Skeletal muscle satellite cell (primary cell): Measurements from ENCODE around the gene PEAR1.
A peak's percentile ranks its signal among the peaks of the same experiment; 100 is the strongest.

Experiments used
- H3K27me3 ChIP-seq: 2 replicates; pipeline ENCODE4 v1.7.0; 2013; ENCODE audit warnings: low read length; ENCODE audit not compliant: control insufficient read depth, insufficient read depth
- H3K36me3 ChIP-seq: 2 replicates; pipeline ENCODE4 v1.7.0; 2013; ENCODE audit warnings: mild to moderate bottlenecking, control low read depth, low read length; ENCODE audit not compliant: insufficient read depth
- H3K4me1 ChIP-seq: 2 replicates; pipeline ENCODE4 v1.7.0; 2013; ENCODE audit warnings: low read length; ENCODE audit not compliant: control insufficient read depth, insufficient read depth
- H3K4me2 ChIP-seq: 2 replicates; pipeline ENCODE4 v1.7.0; 2013; ENCODE audit warnings: mild to moderate bottlenecking, low read length
- H3K4me3 ChIP-seq: 2 replicates; pipeline ENCODE4 v1.7.0; 2013; ENCODE audit warnings: low read length
- H3K9ac ChIP-seq: 2 replicates; pipeline ENCODE4 v1.7.0; 2013; ENCODE audit warnings: mild to moderate bottlenecking, low read depth, low read length, moderate library complexity
- H3K9me3 ChIP-seq: replicated peaks from 2 replicates; pipeline ENCODE4 v1.7.0; 2013; ENCODE audit warnings: mild to moderate bottlenecking, control low read depth, low read length

The PEAR1 gene

DNA sequence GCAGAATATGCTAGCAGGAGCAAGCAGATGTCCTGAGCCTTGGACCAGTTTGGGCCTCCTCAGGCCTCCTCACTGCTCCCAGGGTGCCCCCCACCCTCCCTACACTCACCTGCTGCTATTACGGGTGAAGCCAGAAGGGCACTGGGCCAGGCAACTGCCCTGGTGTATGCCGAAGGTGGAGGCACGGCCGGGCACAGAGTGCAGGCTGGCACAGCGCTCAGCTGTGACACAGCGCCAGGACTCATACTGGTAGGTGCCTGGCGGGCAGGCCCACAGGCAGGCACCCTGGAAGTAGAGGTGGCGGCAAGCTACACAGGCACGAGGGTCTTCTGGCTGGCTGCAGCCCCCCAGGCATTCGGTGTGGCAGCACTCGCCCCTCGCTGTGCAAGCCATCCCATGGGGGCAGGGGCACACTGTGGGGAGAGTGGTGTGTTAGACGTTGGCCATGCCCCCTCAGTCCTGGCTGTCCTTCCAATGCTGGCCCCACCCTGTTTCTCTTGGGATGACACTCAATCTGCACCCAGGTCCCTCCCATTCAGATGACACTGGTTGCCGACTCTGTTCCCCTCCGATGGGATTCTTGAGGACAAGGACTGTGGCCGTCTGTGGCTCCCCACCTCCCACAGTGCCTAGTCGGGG, 41.6 kb upstream of the PEAR1 start:
- H3K9me3 ChIP-seq, result no peaks in the 10 kb centered on the region
- no peak overlapping the region for H3K4me2 ChIP-seq
- no peak overlapping the region for H3K9ac ChIP-seq
- H3K36me3 ChIP-seq, result no peaks in the 10 kb centered on the region
- peaks cover 64% of the 10 kb centered on the region for H3K27me3 ChIP-seq
- H3K4me3 ChIP-seq, result no peak overlapping the region
- H3K4me1 ChIP-seq, result peaks cover 4% of the 10 kb centered on the region

DNA sequence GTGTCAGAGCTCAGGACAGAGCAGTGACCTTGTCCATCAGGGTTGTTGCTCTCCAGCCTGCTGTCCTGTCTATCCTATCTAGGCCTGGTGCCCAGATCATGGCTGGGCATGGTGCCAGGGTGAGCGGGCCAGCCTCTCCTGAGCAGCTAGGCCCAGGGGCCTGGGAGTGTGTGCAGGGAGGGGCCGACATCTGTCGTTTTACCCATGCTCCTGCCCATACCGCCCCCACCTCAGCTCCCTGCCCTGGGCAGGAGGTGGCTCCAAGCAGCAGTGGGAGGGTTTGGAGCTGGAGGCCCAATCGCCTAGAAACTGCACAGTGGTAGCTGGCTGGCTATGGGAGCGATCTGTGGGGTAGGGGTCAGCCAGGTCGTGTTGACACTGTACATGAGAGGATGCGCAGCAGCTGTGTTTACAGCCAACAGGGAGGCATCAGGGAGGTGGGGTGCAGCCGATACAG, 41.1 kb upstream of the PEAR1 start:
- H3K4me1 ChIP-seq, result peaks cover 4% of the 10 kb centered on the region
- peaks cover 64% of the 10 kb centered on the region for H3K27me3 ChIP-seq
- no peak overlapping the region for H3K4me2 ChIP-seq
- no peak overlapping the region for H3K4me3 ChIP-seq
- no peak overlapping the region for H3K9ac ChIP-seq
- H3K36me3 ChIP-seq, result no peaks in the 10 kb centered on the region
- no peaks in the 10 kb centered on the region for H3K9me3 ChIP-seq

DNA sequence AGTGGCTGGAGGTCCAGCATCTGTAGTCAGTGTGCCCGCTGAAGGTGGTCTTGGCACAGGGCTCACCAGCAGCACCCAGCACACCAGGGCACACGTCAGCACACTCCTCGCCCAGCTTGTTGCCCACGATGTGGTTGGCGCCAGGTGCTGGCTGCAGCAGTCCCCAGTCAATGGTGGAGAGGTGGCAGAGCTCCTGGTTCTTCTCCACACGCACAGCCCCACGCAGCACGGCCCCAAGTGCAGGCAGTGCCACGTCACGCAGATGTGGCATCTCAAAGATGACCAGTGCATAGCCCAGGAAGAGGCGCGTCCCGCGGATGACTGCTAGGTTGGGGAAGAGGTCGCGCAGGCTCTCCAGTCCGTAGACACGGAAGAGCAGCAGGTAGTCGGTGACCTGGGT, 39.8 kb upstream of the PEAR1 start:
- Histone ChIP-seq H3K4me2 (no peak overlapping the region), H3K27me3 (peaks cover 65% of the 10 kb centered on the region), H3K9me3 (no peaks in the 10 kb centered on the region), H3K9ac (no peak overlapping the region), H3K36me3 (no peaks in the 10 kb centered on the region), H3K4me1 (peaks cover 4% of the 10 kb centered on the region), H3K4me3 (no peak overlapping the region)

DNA sequence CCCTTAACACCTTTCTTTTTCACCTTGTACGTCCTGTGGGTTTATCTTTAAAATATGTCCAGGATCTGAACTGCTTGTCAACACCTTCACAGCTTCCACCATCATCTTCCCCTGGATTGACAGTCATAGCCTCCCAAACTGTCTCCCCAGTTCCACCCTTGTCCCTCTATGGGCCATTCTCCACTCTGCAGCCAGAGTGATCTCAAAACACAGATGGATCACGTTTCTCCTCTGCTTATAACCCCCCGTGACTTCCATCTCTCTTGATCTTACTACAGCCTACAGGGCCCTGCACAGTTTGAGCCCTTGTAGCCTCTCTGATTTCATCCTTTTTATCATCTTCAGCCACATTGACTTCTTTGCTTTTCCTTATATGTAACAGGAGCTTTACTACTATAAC, 38.9 kb upstream of the PEAR1 start:
- H3K9me3 ChIP-seq, result no peaks in the 10 kb centered on the region
- peaks cover 11% of the 10 kb centered on the region for H3K4me1 ChIP-seq
- H3K36me3 ChIP-seq, result no peaks in the 10 kb centered on the region
- H3K9ac ChIP-seq, result no peak overlapping the region
- no peak overlapping the region for H3K4me2 ChIP-seq
- peaks cover 71% of the 10 kb centered on the region for H3K27me3 ChIP-seq
- H3K4me3 ChIP-seq, result no peak overlapping the region

DNA sequence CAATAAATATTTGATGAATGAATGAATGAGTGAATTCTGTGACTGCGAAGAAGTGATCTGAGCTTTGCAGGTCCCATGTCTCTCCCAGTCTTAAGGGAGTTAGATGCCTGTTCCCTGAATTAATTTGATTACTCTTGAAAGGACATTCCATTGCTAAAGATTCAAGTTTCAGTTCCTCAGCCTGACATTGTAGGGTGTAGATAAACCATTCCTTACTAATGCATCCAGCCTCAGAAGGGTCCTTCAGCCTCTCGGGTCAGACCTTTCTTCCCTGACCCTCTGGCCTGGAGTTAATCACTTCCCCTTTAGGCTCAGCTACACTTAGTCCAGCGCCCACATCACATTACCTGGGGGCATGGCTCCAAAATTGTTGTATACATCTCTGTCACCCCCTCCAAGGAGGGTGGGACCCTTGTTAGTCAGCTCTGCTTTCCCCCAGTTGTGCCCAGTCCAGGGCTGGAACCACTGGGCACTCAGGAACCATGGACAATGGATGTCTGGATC, 37.2 kb upstream of the PEAR1 start:
- Histone ChIP-seq H3K4me3 (no peak overlapping the region), H3K36me3 (no peaks in the 10 kb centered on the region), H3K9ac (no peak overlapping the region), H3K4me1 (peaks cover 20% of the 10 kb centered on the region), H3K4me2 (no peak overlapping the region), H3K9me3 (no peaks in the 10 kb centered on the region), H3K27me3 (peaks cover 82% of the 10 kb centered on the region)

DNA sequence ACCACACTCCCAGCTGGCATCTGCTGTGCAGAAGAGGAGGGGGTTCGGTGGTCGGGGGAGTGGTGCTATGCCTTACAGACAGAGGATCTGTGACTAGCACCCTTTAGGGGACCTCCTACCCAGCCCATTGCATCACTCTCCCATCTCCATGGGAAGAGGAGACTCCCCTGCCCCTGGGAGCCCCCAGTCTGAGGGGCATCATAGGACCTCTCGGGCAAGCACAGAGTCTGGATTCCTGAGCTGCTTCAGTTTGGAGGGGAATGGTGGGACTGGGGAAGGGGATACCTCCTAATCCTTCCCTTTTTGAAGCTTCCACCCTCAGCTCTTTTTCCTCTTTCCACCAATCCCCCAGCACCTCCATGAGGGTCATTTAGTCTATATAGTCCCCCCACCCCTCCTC, 36.0 kb upstream of the PEAR1 start:
- no peaks in the 10 kb centered on the region for H3K9me3 ChIP-seq
- no peak overlapping the region for H3K9ac ChIP-seq
- peaks cover 15% of the 10 kb centered on the region for H3K4me1 ChIP-seq
- no peaks in the 10 kb centered on the region for H3K36me3 ChIP-seq
- H3K27me3 ChIP-seq, result peaks cover 84% of the 10 kb centered on the region
- no peak overlapping the region for H3K4me3 ChIP-seq
- no peak overlapping the region for H3K4me2 ChIP-seq

DNA sequence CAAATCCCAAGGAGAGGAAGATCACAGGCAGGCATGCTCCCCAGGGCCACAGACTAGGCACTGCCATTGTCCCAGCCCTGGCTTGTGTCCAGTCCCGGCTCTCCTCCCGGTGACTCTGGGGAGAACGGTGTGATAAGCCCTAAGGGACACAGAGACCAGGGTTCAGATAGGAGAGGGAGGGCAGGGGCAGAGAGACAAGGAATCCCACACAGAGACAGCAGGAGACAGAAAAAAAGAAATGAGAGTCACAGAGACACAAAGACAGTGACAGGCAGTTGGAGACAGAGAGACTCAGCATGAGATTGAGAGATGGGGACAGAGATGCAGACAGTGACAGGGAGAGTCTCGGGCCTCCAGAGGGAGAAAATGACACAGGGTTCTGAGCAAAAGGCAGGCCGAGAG, 35.0 kb upstream of the PEAR1 start:
- Histone ChIP-seq H3K9me3 (no peaks in the 10 kb centered on the region), H3K4me2 (peak overlapping the region; percentile 87), H3K36me3 (no peaks in the 10 kb centered on the region), H3K4me1 (peaks cover 15% of the 10 kb centered on the region), H3K27me3 (peaks cover 86% of the 10 kb centered on the region), H3K4me3 (peak overlapping the region; percentile 26), H3K9ac (no peak overlapping the region)

DNA sequence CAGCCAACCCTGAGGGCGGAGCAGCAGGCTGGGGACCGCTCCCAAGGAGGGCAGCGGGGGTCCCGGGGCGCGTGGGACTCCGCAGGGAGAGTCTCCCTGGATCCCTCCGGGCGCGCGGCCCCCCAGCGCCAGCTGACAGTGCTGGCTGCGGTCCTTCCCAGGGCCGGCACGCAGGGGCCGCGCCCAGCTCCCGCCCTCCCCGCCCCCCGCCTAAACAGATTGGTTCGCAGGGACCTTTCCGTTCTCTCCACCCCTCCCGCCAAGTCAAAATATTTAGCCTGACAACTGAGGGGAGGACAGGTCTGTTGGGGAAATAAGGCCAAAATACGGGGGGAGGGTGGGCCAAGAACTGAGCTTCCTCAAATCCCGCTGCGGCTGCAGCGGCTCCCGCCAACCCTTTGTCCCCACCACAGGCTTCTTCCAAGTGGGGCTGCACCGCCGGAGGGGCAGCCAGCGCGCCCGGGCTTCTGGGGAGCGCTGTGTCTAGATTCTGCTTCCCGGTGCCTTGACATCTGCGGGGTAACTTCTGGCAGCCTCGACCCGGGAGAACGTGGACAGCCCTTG, 34.5 kb upstream of the PEAR1 start, which contains the start of gene INSRR:
INSRR (minus strand) TSS at position 159 of the 564 bp plus-strand sequence. CDS start 496 bp downstream, outside the sequence.
- Histone ChIP-seq H3K9ac (no peak within 1 kb of the TSS), H3K36me3 (no peaks in the 10 kb centered on the region), H3K4me1 (peaks cover 15% of the 10 kb centered on the region), H3K4me2 (peak within 1 kb of the TSS; percentile 87), H3K4me3 (peak within 1 kb of the TSS; percentile 59), H3K9me3 (no peaks in the 10 kb centered on the region), H3K27me3 (peaks cover 86% of the 10 kb centered on the region)

DNA sequence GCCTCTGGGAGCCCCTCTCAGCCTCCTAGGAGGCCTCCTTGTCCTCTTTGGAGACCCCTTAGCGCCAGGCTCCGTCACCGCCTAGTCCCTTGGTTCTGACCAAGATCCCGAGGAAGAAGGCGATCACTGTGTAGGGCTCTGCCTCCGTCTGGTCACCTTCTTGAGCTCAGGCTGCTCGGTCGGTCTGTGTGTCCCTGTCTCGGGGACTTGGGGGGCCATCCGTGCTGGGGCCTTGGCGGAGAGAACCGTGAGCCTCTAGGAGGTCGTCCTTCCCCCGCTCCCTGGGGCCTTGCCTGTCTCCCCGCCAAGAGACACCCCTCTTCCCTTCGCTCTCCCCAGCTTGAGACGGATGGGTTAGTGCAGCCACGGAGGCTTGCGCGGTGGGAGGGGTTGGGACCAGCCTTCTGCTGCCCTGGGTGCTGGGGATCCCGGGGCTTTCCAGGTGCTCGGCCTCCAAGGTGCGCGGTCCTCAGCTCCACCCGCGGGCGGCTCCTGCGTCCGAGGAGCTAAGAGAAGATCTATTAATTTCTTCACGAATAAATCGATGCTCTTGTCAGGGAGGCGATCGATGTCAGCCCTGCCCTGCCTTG, 33.9 kb upstream of the PEAR1 start:
- no peak overlapping the region for H3K9ac ChIP-seq

DNA sequence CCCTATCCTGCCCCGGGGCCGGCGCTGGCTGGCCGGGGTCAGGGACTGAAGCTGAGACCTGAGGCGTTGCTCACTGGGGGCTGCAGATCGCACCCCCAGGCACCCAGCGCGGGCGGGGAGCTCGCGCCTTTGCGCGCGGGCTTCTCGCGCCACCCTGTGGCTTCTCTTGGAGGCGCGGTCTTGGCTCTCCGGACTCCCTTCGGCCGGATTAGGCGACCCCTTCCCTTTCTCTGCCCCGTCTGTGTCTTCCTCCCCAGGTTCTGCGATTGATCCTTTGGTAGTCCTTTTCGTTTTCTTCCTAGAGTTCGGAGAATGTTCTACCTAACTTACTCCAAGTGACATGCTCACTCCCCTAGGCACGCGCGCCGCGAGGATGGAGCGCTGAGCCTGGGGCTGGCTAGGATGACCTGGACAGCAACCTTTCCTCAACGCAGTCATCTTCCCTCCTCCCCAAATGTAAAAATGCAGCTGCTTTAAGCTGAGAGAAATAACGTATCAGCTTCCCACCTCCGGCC, 33.3 kb upstream of the PEAR1 start:
- H3K4me1 ChIP-seq, result peaks cover 15% of the 10 kb centered on the region
- H3K9ac ChIP-seq, result no peak overlapping the region
- no peaks in the 10 kb centered on the region for H3K36me3 ChIP-seq
- H3K4me3 ChIP-seq, result peak overlapping the region; percentile 59
- H3K4me2 ChIP-seq, result peak overlapping the region; percentile 87
- H3K27me3 ChIP-seq, result peaks cover 88% of the 10 kb centered on the region
- no peaks in the 10 kb centered on the region for H3K9me3 ChIP-seq

More for the DNA sequence above, 33.9 kb upstream of the PEAR1 start:
- Histone ChIP-seq H3K9me3 (no peaks in the 10 kb centered on the region), H3K36me3 (no peaks in the 10 kb centered on the region), H3K27me3 (peaks cover 86% of the 10 kb centered on the region), H3K4me2 (peak overlapping the region; percentile 87), H3K4me1 (peaks cover 15% of the 10 kb centered on the region), H3K4me3 (peak overlapping the region; percentile 59)

DNA sequence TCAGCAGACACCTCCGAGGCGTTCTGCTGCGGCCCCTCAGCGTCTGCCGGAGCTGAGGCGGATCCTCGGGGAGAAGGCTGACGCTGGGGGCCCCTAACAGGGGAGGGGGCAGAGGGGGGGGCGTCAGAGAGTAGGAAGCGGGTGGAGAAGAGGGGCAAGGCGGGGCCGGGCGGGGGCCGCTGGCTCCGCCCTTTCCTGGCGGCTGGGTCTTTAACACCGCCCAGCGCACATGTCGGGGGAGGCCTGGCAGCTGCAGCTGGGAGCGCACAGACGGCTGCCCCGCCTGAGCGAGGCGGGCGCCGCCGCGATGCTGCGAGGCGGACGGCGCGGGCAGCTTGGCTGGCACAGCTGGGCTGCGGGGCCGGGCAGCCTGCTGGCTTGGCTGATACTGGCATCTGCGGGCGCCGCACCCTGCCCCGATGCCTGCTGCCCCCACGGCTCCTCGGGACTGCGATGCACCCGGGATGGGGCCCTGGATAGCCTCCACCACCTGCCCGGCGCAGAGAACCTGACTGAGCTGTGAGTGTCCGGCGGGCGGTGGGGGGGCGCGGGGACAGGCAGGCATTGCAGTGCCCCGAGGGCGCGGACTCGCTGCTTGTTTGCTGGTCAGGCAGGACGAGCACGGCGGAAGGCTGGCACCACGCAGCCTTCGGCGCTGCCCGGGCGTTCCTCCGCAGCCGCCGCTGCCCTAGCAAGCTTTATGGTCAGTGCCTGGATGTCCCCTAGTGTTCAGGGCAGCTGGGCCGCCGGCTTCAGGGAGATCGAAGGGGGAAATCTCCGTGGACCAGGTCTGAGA, 32.7 kb upstream of the PEAR1 start, which contains the start of gene NTRK1:
NTRK1 (plus strand) TSS at position 238 of the 796 bp plus-strand sequence; CDS start at position 308, 70 bp downstream.
- peak within 1 kb of the TSS; percentile 59 for H3K4me3 ChIP-seq
- peaks cover 95% of the 10 kb centered on the region for H3K27me3 ChIP-seq

More for the DNA sequence above, 32.7 kb upstream of the PEAR1 start, which contains the start of gene NTRK1:
- Histone ChIP-seq H3K9me3 (no peaks in the 10 kb centered on the region), H3K36me3 (no peaks in the 10 kb centered on the region), H3K4me1 (peaks cover 15% of the 10 kb centered on the region), H3K9ac (no peak within 1 kb of the TSS), H3K4me2 (peak within 1 kb of the TSS; percentile 87)
